Neuronal stem cell (in vitro differentiated cells): ENCODE results near the gene AJUBA.

Source experiments
- DNase-seq: peaks from one replicate; pipeline ENCODE4 v3.0.0-alpha.2; 2013; ENCODE audit warnings: low spot score
- H2AFZ ChIP-seq: one replicate; pipeline ENCODE4 v1.6.1; 2013; ENCODE audit warnings: mild to moderate bottlenecking, low read length, inconsistent platforms
- H2AK5ac ChIP-seq: 2 replicates; pipeline ENCODE4 v1.6.1; 2013; ENCODE audit warnings: low read depth, mild to moderate bottlenecking, inconsistent platforms, low read length, moderate library complexity, mixed read lengths
- H2BK120ac ChIP-seq: 2 replicates; pipeline ENCODE4 v1.6.1; 2013; ENCODE audit warnings: low read depth, mild to moderate bottlenecking, inconsistent platforms, low read length, moderate library complexity, mixed read lengths
- H2BK12ac ChIP-seq: one replicate; pipeline ENCODE4 v1.6.1; 2013; ENCODE audit warnings: low read length, inconsistent platforms
- H2BK15ac ChIP-seq: 2 replicates; pipeline ENCODE4 v1.6.1; 2013; ENCODE audit warnings: mild to moderate bottlenecking, low read length, inconsistent platforms, mixed read lengths
- H2BK5ac ChIP-seq: one replicate; pipeline ENCODE4 v1.6.1; 2013; ENCODE audit warnings: inconsistent platforms, mild to moderate bottlenecking, low read length, moderate library complexity
- H3K14ac ChIP-seq: one replicate; pipeline ENCODE4 v1.6.1; 2013; ENCODE audit warnings: low read length, inconsistent platforms
- H3K18ac ChIP-seq: 2 replicates; pipeline ENCODE4 v1.6.1; 2013; ENCODE audit warnings: low read length, inconsistent platforms
- H3K23ac ChIP-seq: 2 replicates; pipeline ENCODE4 v1.6.1; 2013; ENCODE audit warnings: low read depth, mild to moderate bottlenecking, mixed read lengths, low read length, inconsistent platforms; ENCODE audit not compliant: poor library complexity
- H3K27ac ChIP-seq: replicated peaks from 3 replicates; pipeline ENCODE4 v1.5.1; 2013; ENCODE audit warnings: low read length, inconsistent platforms
- H3K27me3 ChIP-seq, 3 experiments: 2 replicates each; pipeline ENCODE4 v1.6.1; 2013; ENCODE audit warnings: low read length in 3 of 3, mild to moderate bottlenecking in 2 of 3, inconsistent platforms in 1 of 3, low read depth in 1 of 3, mixed read lengths in 1 of 3, moderate library complexity in 1 of 3; ENCODE audit not compliant: control insufficient read depth in 3 of 3, insufficient read depth in 3 of 3
- H3K36me3 ChIP-seq, 2 donors: replicated peaks in 1 of 2; 2 replicates each; pipeline ENCODE4 v1.6.1; 2013; ENCODE audit warnings: low read length in 2 of 2; ENCODE audit not compliant: control insufficient read depth in 2 of 2, insufficient read depth in 2 of 2
- H3K4ac ChIP-seq: 2 replicates; pipeline ENCODE4 v1.6.1; 2013; ENCODE audit warnings: inconsistent platforms, mild to moderate bottlenecking, low read length, moderate library complexity
- H3K4me1 ChIP-seq, 2 donors: 1 replicate in 1 of 2; 2 replicates in 1 of 2; pipeline ENCODE4 v1.6.1; 2013; ENCODE audit warnings: low read length in 2 of 2, low read depth in 1 of 2; ENCODE audit not compliant: control insufficient read depth in 2 of 2, insufficient read depth in 1 of 2
- H3K4me2 ChIP-seq: one replicate; pipeline ENCODE4 v1.6.1; 2013; ENCODE audit warnings: mild to moderate bottlenecking, low read length, inconsistent platforms; ENCODE audit not compliant: insufficient read depth, poor library complexity, severe bottlenecking
- H3K4me3 ChIP-seq, 2 donors: 2 replicates each; pipeline ENCODE4 v1.5.1; 2013; ENCODE audit warnings: low read length in 2 of 2, mild to moderate bottlenecking in 2 of 2, inconsistent platforms in 1 of 2, moderate library complexity in 1 of 2
- H3K79me1 ChIP-seq: one replicate; pipeline ENCODE4 v1.6.1; 2013; ENCODE audit warnings: low read depth, mild to moderate bottlenecking, inconsistent platforms, low read length, moderate library complexity
- H3K9ac ChIP-seq: one replicate; pipeline ENCODE4 v1.6.1; 2013; ENCODE audit warnings: mild to moderate bottlenecking, low read depth, low read length, inconsistent platforms; ENCODE audit not compliant: poor library complexity
- H3K9me3 ChIP-seq, 2 donors: replicated peaks in 1 of 2; 2 replicates each; pipeline versions ENCODE3 to v1.6.1; 2013; ENCODE audit warnings: low read length in 2 of 2, mild to moderate bottlenecking in 2 of 2, inconsistent platforms in 1 of 2, low read depth in 1 of 2, mixed read lengths in 1 of 2, moderate library complexity in 1 of 2; ENCODE audit not compliant: control insufficient read depth in 2 of 2, insufficient read depth in 1 of 2
- H4K8ac ChIP-seq: one replicate; pipeline ENCODE4 v1.6.1; 2013; ENCODE audit warnings: low read depth, mild to moderate bottlenecking, inconsistent platforms, low read length, moderate library complexity
- H4K91ac ChIP-seq: one replicate; pipeline ENCODE4 v1.6.1; 2013; ENCODE audit warnings: low read length, low read depth, mild to moderate bottlenecking, inconsistent platforms; ENCODE audit not compliant: poor library complexity
- WGBS, 2 donors: extraction: QIAGEN DNeasy Blood & Tissue Kit; methylation state at CpG; one replicate each; pipeline ENCODE4 v1.1.7; 2013; ENCODE audit warnings: missing lambda C conversion rate in 2 of 2, mixed read lengths in 1 of 2; ENCODE audit not compliant: insufficient read length in 2 of 2, insufficient replicate concordance in 1 of 2; ENCODE audit errors: extremely low coverage in 2 of 2; 5-methylcytosine and 5-hydroxymethylcytosine counted together

AJUBA gene

DNA sequence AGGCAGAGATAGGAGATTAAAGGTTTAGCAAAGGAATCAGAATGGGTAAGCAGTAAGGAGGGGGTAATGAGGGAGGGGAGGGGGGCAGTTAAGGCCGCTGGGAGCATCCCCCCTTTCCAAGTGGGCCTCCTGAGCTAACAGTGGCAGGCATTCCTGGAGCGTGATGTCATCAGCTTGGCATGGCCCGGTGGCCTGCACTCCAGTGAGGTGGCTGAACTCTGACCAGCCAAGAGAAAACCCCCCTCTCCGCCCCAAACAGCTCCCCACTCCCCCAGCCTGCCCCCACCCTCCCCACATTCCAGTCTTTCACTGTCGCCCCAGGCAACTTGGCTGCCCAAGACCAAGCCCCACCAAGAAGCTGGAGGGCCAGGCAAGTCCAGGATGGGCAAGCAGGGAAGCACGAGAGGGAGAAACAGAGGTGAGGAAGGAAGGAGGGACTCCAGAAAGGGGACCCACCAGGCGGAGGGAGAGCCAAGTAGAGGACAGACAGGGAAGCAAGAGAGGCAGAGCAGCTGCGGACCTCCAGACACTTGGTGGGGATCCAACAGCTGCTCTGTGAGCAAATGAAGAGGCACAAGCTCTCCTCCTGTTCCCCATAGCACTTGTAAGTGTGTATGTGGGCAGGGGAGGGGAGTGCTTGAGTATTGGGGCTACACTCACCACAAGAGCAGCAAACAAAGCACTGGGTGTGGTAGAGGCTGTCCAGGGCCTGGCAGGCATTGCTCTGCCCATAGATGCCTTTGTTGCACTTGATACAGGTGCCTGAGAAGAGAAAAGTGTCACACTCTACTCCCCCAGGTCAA, 4.5 kb downstream of the AJUBA start:
- H4K91ac ChIP-seq = peak overlapping the region; percentile 77
- peak overlapping the region; percentile 95 for H3K27ac ChIP-seq
- no peak overlapping the region for H2BK15ac ChIP-seq
- H2AK5ac ChIP-seq = peak overlapping the region; percentile 79
- peak overlapping the region; percentile 51 for H3K4me2 ChIP-seq
- peaks cover 35 to 71% of the 10 kb centered on the region in 2 donors for H3K36me3 ChIP-seq
- peak overlapping the region; percentile 95 for H3K18ac ChIP-seq
- no peaks in the 10 kb centered on the region for H3K27me3 ChIP-seq
- H4K8ac ChIP-seq = no peak overlapping the region
- peak overlapping the region; percentile 89 for H2BK5ac ChIP-seq
- H2AFZ ChIP-seq = no peak overlapping the region
- WGBS, 2 donors = no CpG with 5 or more reads among the region's 8 CpGs
- peak overlapping the region; percentile 60 for H3K14ac ChIP-seq
- H3K79me1 ChIP-seq = peaks cover 22% of the 10 kb centered on the region
- H2BK12ac ChIP-seq = no peak overlapping the region
- peak overlapping the region; percentile 46 for H3K23ac ChIP-seq
- DNase-seq = peak; percentile 93
- no peaks in the 10 kb centered on the region for H3K9me3 ChIP-seq
- H2BK120ac ChIP-seq = no peak overlapping the region
- peaks cover 37% of the 10 kb centered on the region in 2 donors for H3K4me1 ChIP-seq
- peak overlapping the region; percentile 66 for H3K4ac ChIP-seq
- peak overlapping the region; percentile 18 to 27 for H3K4me3 ChIP-seq
- peak overlapping the region; percentile 68 for H3K9ac ChIP-seq

DNA sequence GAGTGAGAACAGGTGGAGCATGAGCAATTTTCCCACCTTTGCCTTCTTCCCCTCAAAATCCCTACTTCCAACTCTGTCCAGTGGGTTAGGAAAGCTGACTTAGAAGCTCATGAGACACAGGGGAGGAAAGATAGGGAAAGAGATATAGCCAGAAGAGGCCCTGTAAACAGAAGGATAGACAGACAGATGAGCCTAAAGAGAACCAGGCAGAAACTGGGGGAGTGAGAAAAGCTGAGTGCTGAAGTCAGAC, 5.0 kb downstream of the AJUBA start:
- Histone ChIP-seq H3K14ac (no peak overlapping the region), H3K23ac (no peak overlapping the region), H3K27me3 (no peaks in the 10 kb centered on the region), H3K36me3 (peaks cover 41 to 76% of the 10 kb centered on the region in 2 donors), H4K91ac (no peak overlapping the region), H2AK5ac (no peak overlapping the region), H3K27ac (peak overlapping the region; percentile 80), H3K4me1 (peaks cover 37% of the 10 kb centered on the region in 2 donors), H3K4me2 (peak overlapping the region; percentile 44), H3K4me3 (no peak overlapping the region), H3K18ac (no peak overlapping the region), H3K9me3 (no peaks in the 10 kb centered on the region), H3K79me1 (peaks cover 22% of the 10 kb centered on the region), H3K4ac (no peak overlapping the region), H2BK15ac (no peak overlapping the region), H2AFZ (no peak overlapping the region), H2BK5ac (no peak overlapping the region), H2BK12ac (no peak overlapping the region), H4K8ac (no peak overlapping the region), H2BK120ac (no peak overlapping the region), H3K9ac (no peak overlapping the region)
- DNase-seq = no peak

DNA sequence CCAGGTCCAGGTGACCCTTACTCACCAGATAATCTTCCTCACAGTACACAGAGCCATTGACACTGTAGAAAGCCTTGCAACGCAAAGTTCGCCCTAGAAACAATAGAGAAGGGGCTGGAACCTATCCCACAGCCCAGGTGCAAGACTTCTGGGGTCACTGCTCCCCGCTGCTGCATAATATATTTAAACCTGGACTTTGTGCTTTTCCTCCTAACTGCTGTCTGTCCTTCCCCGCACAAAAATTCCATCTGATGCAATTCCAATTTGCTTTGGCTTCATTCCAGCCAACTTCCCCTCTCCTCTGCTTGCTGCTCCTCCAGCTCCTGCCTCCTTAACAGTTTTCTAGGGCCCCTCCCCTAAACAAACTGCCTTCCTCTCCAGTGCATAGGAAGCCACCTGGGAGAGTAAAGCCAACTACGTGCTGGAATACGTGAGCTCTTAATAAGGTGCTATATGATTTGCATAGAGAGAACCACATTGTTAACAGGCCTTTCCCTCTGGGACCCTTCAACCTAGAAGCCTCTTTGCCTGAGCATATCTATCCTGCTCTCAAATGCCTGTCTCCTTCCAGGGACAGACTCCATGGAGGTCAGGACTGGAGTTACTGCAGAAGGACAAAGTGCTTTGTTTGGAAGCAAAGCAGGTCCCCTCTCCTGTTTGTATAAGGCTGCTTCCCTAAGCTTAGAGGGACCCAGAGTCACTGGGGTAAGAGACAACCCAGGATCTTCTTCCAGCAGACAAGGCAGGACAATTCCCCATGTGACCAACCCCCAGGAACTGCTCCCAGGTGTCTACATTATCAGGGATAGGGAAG, 5.5 kb downstream of the AJUBA start:
- H3K23ac ChIP-seq = no peak overlapping the region
- H2BK15ac ChIP-seq = no peak overlapping the region
- H4K91ac ChIP-seq = no peak overlapping the region
- peaks cover 45 to 82% of the 10 kb centered on the region in 2 donors for H3K36me3 ChIP-seq
- WGBS, 2 donors = no CpG with 5 or more reads among the region's 6 CpGs
- H4K8ac ChIP-seq = no peak overlapping the region
- no peak for DNase-seq
- H2AK5ac ChIP-seq = no peak overlapping the region
- H3K4me3 ChIP-seq = no peak overlapping the region
- H2BK120ac ChIP-seq = no peak overlapping the region
- H3K9me3 ChIP-seq = no peaks in the 10 kb centered on the region
- no peak overlapping the region for H3K14ac ChIP-seq
- no peak overlapping the region for H3K4ac ChIP-seq
- peak overlapping the region; percentile 22 for H3K18ac ChIP-seq
- no peak overlapping the region for H2AFZ ChIP-seq
- H3K27me3 ChIP-seq = no peaks in the 10 kb centered on the region
- H3K4me2 ChIP-seq = peak overlapping the region; percentile 44
- H2BK5ac ChIP-seq = no peak overlapping the region
- H2BK12ac ChIP-seq = no peak overlapping the region
- H3K4me1 ChIP-seq = peaks cover 37% of the 10 kb centered on the region in 2 donors
- peak overlapping the region; percentile 80 for H3K27ac ChIP-seq
- H3K79me1 ChIP-seq = peaks cover 20% of the 10 kb centered on the region
- no peak overlapping the region for H3K9ac ChIP-seq

DNA sequence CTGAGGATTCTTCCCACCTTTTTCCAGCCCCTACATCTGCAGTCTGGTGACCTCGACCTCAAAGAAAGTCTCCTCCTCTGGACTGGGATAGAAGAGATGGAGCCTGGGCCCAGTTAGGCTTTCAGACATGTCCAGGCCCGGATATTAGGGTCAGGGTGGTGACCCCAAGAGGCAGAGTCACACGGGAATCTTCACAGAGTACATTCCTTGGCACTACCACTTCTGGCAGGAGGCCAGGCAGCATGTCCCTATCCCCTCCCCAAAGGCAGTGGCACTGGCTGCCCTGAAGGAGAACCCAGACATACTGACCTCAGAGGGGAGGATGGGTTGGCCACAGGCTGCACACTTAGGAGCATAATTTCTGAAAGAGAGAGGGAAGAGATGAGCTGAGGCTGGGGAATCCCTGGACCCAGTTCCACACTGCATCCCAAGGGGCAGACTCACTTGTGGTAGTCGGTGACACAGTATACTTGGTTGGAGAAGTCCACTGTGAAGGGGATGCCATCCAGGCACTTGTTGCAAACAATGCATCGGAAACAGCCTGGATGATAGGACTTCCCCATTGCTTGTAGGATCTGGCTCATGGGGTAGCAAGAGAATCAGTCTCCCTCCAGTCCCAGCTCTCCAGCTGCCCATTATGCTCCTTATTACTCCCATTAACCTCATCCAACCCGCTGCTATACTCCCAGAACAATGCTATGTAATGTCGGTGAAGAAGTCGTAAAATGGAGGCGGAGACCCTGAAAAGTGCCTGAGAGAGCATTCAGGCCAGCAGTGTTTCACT, 7.6 kb downstream of the AJUBA start:
- Histone ChIP-seq H3K4me3 (no peak overlapping the region), H3K9me3 (no peaks in the 10 kb centered on the region), H3K14ac (no peak overlapping the region), H3K79me1 (peaks cover 13% of the 10 kb centered on the region), H2BK12ac (no peak overlapping the region), H4K8ac (no peak overlapping the region), H3K4me1 (peaks cover 32 to 37% of the 10 kb centered on the region in 2 donors), H3K27me3 (no peaks in the 10 kb centered on the region), H3K4ac (no peak overlapping the region), H3K18ac (no peak overlapping the region), H3K27ac (peak overlapping the region; percentile 36), H3K4me2 (no peak overlapping the region), H3K9ac (no peak overlapping the region), H3K23ac (no peak overlapping the region), H3K36me3 (peaks cover 47 to 83% of the 10 kb centered on the region in 2 donors), H2BK5ac (no peak overlapping the region), H2BK120ac (no peak overlapping the region), H2BK15ac (no peak overlapping the region), H2AFZ (no peak overlapping the region), H2AK5ac (no peak overlapping the region), H4K91ac (no peak overlapping the region)
- no peak for DNase-seq
- WGBS, 2 donors = no CpG with 5 or more reads among the region's 9 CpGs
